HCT116 (cell line): Measurements from ENCODE around the gene PYY.

Experiments used
- ATF3 ChIP-seq: IDR thresholded peaks from 2 replicates; pipeline ENCODE4 v1.6.1; 2012
- CEBPB ChIP-seq: IDR thresholded peaks from 2 replicates; pipeline ENCODE4 v1.6.1; 2012; ENCODE audit warnings: low read depth
- CTCF ChIP-seq, 3 experiments: fragments of 200-600 bp in 1 of 3; sonication (generic) in 1 of 3; IDR thresholded peaks in 2 of 3; conservative IDR thresholded peaks in 1 of 3; 2 replicates each; pipeline ENCODE4 v1.5.1; 2012 to 2017; ENCODE audit warnings: low read depth in 2 of 3, low read length in 2 of 3, antibody characterized with exemption in 1 of 3, borderline replicate concordance in 1 of 3, control low read depth in 1 of 3, mild to moderate bottlenecking in 1 of 3, mixed read lengths in 1 of 3, mixed run types in 1 of 3, moderate library complexity in 1 of 3; ENCODE audit not compliant: insufficient read depth in 1 of 3
- EGR1 ChIP-seq: IDR thresholded peaks from 2 replicates; pipeline ENCODE4 v1.6.1; 2012; ENCODE audit warnings: low read depth
- EZH2 ChIP-seq: fragments of 200-600 bp; sonication (generic); IDR thresholded peaks from 2 replicates; pipeline ENCODE4 v1.6.1; 2017; ENCODE audit warnings: antibody characterized with exemption, mixed run types
- EZH2phosphoT487 ChIP-seq: fragments of 200-600 bp; IDR thresholded peaks from 2 replicates; pipeline ENCODE4 v1.6.1; 2018; ENCODE audit warnings: antibody characterized with exemption, borderline replicate concordance
- JUND ChIP-seq: IDR thresholded peaks from 2 replicates; pipeline ENCODE4 v1.6.1; 2012
- MAX ChIP-seq: IDR thresholded peaks from 2 replicates; pipeline ENCODE4 v1.6.1; 2012
- POLR2A ChIP-seq: IDR thresholded peaks from 2 replicates; pipeline ENCODE4 v1.7.0; 2011; ENCODE audit warnings: borderline replicate concordance; ENCODE audit not compliant: insufficient read depth, insufficient read length; ENCODE audit errors: extremely low read depth
- REST ChIP-seq: IDR thresholded peaks from 2 replicates; pipeline ENCODE4 v1.6.1; 2012; ENCODE audit warnings: low read depth
- SIN3A ChIP-seq: IDR thresholded peaks from 2 replicates; pipeline ENCODE4 v1.6.1; 2012; ENCODE audit warnings: low read depth
- SP1 ChIP-seq: IDR thresholded peaks from 2 replicates; pipeline ENCODE4 v1.6.1; 2012; ENCODE audit warnings: low read depth
- YY1 ChIP-seq: IDR thresholded peaks from 2 replicates; pipeline ENCODE4 v1.6.1; 2011; ENCODE audit warnings: low read length, low read depth, moderate library complexity, mild to moderate bottlenecking; ENCODE audit not compliant: insufficient replicate concordance; ENCODE audit errors: extremely low read depth
- ZNF274 ChIP-seq: fragments of 200-500 bp; sonication (Bioruptor generic); IDR thresholded peaks from 2 replicates; pipeline ENCODE4 v1.6.1; 2014; ENCODE audit warnings: mild to moderate bottlenecking, low read depth, low read length, inconsistent platforms

- TF ChIP-seq YY1 (no peak), CEBPB (no peak), POLR2A (no peak), SP1 (no peak), CTCF (IDR thresholded peaks at IDR 0.05 in 2 of 3, conservative IDR thresholded peaks at IDR 0.05 in 1 of 3; ENCODE audit: borderline replicate concordance in 1 of 3, insufficient read depth in 1 of 3, low read depth in 2 of 3, low read length in 2 of 3) (0 out of 6 replicates have a peak, but pooled peaks of 1 of the 3 experiments have one; percentile 6), REST (no peak), EGR1 (no peak), ZNF274 (no peak), EZH2phosphoT487 (no peak), JUND (no peak), MAX (no peak), EZH2 (no peak), SIN3A (no peak), ATF3 (no peak)
Observed at GRCh38 chr17:43916385-43916784, 37.4 kb downstream of the PYY start.
